Fibroblast of mammary gland (primary cell): ENCODE results near the gene TMEM229B.

ENCODE experiments used
- DNase-seq: peaks from one replicate; pipeline ENCODE4 v3.0.0-alpha.2; 2010; ENCODE audit warnings: low read depth
- H3K4me3 ChIP-seq: 2 replicates; pipeline ENCODE4 v1.5.1; 2011; ENCODE audit warnings: low read depth, mild to moderate bottlenecking, low read length, moderate library complexity; ENCODE audit not compliant: control insufficient read depth
- CTCF ChIP-seq: conservative IDR thresholded peaks from 2 replicates; pipeline ENCODE4 v1.5.1; 2011; ENCODE audit warnings: low read depth, low read length, inconsistent platforms; ENCODE audit not compliant: control insufficient read depth, insufficient read depth

Gene TMEM229B

GRCh38 chr14:67510836-67511235 is 22.3 kb upstream of the TMEM229B start:
- no peak overlapping the region for H3K4me3 ChIP-seq
- DNase-seq: peak; percentile 4
- TF ChIP-seq CTCF: no peak

GRCh38 chr14:67510121-67510520 is 21.6 kb upstream of the TMEM229B start:
- DNase-seq: peak; percentile 59
- no peak for TF ChIP-seq CTCF

GRCh38 chr14:67508956-67509355 is 20.4 kb upstream of the TMEM229B start:
- DNase-seq: no peak
- no peak overlapping the region for H3K4me3 ChIP-seq
- no peak for TF ChIP-seq CTCF

More at GRCh38 chr14:67510121-67510520, 21.6 kb upstream of the TMEM229B start:
- no peak overlapping the region for H3K4me3 ChIP-seq

- no peak overlapping the region for H3K4me3 ChIP-seq
- DNase-seq: no peak
- no peak for TF ChIP-seq CTCF
Observed at GRCh38 chr14:67505254-67505653, 16.7 kb upstream of the TMEM229B start.

GRCh38 chr14:67503331-67503730 is 14.8 kb upstream of the TMEM229B start:
- TF ChIP-seq CTCF: no peak
- no peak overlapping the region for H3K4me3 ChIP-seq
- no peak for DNase-seq

GRCh38 chr14:67502867-67503266 is 14.3 kb upstream of the TMEM229B start:
- H3K4me3 ChIP-seq: no peak overlapping the region
- TF ChIP-seq CTCF: no peak
- DNase-seq: no peak

- DNase-seq: no peak
- no peak for TF ChIP-seq CTCF
- no peak overlapping the region for H3K4me3 ChIP-seq
Observed at GRCh38 chr14:67501670-67502069, 13.1 kb upstream of the TMEM229B start.
